Activated CD4-positive, alpha-beta T cell treated with anti-CD3 and anti-CD28 coated beads for 24 hours (primary cell): ENCODE results near the gene TSPEAR.
"Not testable (repeated sequence)": the region's sequence is repeated elsewhere in the genome, so short reads cannot be mapped to it uniquely, and the experiment has no call there.

Experiments
- DNase-seq, 2 donors: peaks; one replicate each; pipeline ENCODE4 v3.0.0-alpha.2; 2020; ENCODE audit warnings: low read depth in 2 of 2

TSPEAR gene

GRCh38 chr21:44589586-44590305 is 121.6 kb downstream of the TSPEAR start:
- DNase-seq = no peak

GRCh38 chr21:44589094-44589493 is 122.3 kb downstream of the TSPEAR start:
- no peak for DNase-seq

DNA sequence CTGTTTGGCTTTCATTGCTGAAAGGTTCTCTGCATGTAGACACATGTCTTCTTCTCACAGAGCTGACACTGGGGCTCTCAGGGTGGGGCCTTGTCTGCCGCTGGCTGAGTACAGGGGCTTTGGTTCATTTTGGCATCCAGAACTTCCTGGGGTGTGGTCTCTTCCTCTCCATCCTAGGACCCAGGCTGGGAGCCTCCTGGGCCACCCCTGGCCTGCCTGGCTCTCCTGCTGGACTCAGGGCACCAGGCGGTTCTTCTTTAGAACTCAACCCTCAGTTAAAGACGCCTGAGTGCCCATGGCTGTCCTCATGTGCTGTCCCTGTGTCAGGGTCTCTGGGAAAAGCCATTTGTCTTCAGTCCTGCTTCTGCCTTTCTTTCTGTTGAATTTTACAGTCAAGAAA is 125.5 kb downstream of the TSPEAR start:
- DNase-seq = no peak

- DNase-seq = no peak
Observed at GRCh38 chr21:44583800-44584147, 127.6 kb downstream of the TSPEAR start.

GRCh38 chr21:44583089-44583799 is 128.1 kb downstream of the TSPEAR start:
- no peak for DNase-seq

DNA sequence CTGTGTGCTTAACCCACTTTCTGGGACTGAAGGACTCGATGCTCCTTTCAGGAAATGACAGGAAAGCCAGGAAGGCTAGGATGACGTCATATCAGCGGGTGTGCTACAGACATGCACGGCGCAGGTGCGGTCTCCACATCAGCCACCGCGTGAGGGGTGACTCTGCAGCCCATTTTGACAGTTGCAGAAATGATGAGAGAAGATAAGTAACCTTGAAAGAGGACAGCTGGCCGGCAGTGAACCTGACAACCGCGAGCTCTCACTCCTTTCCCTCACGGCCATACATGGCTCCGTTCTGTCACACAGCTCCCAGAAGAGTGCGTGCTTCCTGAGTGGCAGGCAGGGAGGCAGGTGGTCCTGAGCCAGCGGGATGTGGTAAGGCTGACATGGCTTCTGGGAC is 129.3 kb downstream of the TSPEAR start:
- DNase-seq = no peak

DNA sequence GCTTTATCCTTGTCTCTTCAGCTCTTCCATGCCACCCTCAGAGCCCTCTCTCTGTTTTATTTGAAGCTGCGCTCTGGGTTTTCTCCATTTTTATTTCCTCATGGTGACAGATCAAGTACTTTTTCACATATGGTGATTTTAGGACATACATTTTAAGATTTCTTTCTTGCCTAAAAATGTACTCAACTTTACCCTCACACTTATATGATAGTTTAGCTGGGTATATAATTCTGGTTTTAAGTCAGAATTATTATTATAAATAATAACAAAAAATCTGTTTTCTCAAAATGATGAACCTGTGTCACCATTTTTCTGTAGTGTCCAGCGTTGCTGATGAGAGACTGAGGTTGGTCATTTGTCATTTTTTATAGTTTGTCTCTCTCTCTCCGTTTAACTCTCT is 130.2 kb downstream of the TSPEAR start:
- no peak for DNase-seq

DNA sequence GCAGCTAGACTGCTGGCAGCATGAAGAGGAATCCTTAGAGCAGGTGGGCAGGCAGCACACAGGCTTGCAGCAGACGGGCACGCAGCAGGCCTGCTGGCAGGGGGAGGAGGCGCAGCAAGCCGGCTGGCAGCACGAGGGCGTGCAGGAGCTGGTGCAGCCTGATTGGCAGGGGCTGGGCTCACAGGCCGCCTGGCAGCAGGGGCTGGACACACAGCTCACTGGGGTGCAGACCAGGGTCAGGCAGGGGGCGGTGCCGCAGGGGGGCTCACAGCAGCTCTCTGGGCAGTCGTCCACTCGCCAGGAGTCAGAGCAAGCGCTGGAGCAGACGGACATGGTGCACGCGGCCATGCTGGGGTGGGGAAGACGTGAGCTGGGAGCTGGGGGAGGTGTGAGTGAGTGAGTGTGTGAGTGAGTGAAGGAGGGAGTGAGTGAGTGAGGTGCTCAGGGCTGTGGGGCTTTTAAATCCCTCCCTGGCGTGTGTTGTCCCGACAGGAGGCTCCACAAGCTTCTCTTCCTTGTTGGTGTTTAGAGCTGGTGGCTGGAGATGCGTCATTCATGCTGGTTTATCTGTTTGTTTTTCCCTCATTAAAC is 131.0 kb downstream of the TSPEAR start, which contains the start of gene KRTAP10-5:
TSS of gene KRTAP10-5 (minus strand) at position 374 of the 591 bp plus-strand sequence. CDS start at position 348, 26 bp downstream.
- not testable (repeated sequence) for DNase-seq

- DNase-seq = no peak
Observed at GRCh38 chr21:44579833-44580144, 131.6 kb downstream of the TSPEAR start.

- DNase-seq = no peak
Observed at GRCh38 chr21:44579056-44579832, 132.1 kb downstream of the TSPEAR start.

DNA sequence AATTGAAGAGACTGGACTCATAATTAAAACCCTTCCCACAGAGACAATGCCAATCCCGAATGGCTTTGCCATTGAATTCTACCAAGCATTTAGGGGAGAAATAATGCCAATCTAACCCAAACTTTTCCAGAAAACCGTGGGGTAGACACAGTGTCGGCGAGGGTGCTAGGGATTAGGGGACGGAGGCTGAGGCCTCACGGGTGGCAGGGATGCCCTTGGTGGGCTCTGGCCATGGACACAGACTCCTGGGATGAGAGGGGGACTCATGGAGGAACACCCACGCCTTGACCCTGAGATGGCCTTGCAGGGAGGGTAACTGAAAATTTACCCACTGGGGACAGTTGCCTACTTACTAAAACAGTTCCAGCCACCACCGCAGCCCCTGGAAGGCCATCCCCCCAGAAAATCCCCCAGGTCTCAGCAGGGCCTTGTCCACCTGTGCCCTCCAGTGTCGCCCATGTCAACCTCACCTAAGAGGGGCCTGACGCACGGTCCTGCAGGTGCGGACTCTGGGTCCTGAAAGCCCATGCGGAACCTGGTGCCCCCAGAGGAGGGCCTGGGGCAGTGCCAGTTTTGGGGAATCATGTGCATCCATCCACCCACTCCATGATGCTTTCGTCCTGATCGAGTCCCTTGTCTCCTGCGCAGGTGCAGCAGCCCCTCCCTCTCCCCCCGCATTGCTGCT is 132.9 kb downstream of the TSPEAR start:
- no peak for DNase-seq

DNA sequence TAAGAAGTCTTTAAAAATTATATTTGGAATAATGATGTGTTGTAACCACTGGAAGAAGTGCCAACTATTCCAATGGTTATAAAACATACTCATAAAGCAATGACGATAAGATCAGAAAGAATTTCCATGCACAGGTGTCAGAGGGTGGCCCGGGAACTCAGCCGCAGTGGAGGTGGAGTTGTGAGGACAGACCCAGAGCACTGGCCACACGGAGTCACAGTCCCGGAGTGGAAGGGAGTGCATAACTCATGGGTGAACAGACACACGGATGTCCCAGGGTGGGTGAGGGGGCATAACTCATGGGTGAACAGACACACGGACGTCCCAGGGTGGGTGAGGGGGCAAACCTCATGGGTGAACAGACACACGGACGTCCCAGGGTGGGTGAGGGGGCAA is 135.3 kb downstream of the TSPEAR start:
- no peak for DNase-seq

- no peak for DNase-seq
Observed at GRCh38 chr21:44575307-44576024, 135.9 kb downstream of the TSPEAR start.

GRCh38 chr21:44574457-44575306 is 136.7 kb downstream of the TSPEAR start:
- DNase-seq = no peak

GRCh38 chr21:44573630-44574456 is 137.5 kb downstream of the TSPEAR start, which contains the start of gene KRTAP10-4:
KRTAP10-4 (plus strand) TSS chr21:44573729; CDS start chr21:44573759, 30 bp downstream.
- not testable (repeated sequence) for DNase-seq

GRCh38 chr21:44572959-44573583 is 138.3 kb downstream of the TSPEAR start:
- no peak for DNase-seq

- DNase-seq = no peak
Observed at GRCh38 chr21:44571844-44572782, 139.3 kb downstream of the TSPEAR start.
